HepG2 (cell line): ENCODE data around the gene ST6GALNAC3. TPM values are rescaled to one million over a fixed set of nuclear protein-coding genes. Genes with fewer than 3 reads are reported as not detected.

Experiments used
- ATAC-seq: fragments of 200-7000 bp; cut with Tn5 transposase; 3 replicates; pipeline ENCODE4 v1.9.1; 2020; ENCODE audit warnings: mild to moderate bottlenecking, moderate library complexity
- BruUV-seq: library from RNA; stranded (reverse); fragments of 400-500 nt; replicated peaks from 2 replicates; lab custom pipeline; 2021; lab: Mats Ljungman, UMichigan
- CTCF ChIA-PET: fragments of 300-600 bp; formaldehyde crosslinking; extraction: SDS; loops from one replicate; lab custom pipeline; 2021; ENCODE audit warnings: low total read pairs, inconsistent platforms, low intra/inter-chr PET ratio; lab: Yijun Ruan, JAX
- POLR2A ChIA-PET: fragments of 350-600 bp; sonication (Branson Sonifier 250); formaldehyde crosslinking; loops from one replicate; lab custom pipeline; 2020; ENCODE audit warnings: antibody characterized with exemption, inconsistent platforms; lab: Yijun Ruan, JAX
- DNase-seq: peaks from one replicate; pipeline ENCODE4 v3.0.0-alpha.2; 2015; ENCODE audit warnings: low spot score
- FAIRE-seq: peaks from 3 replicates; lab custom pipeline; 2011; peaks lifted over from hg19 to GRCh38; lab: Jason Lieb, UNC
- H2AFZ ChIP-seq: one replicate; pipeline ENCODE4 v1.6.1; 2011; ENCODE audit warnings: low read length, inconsistent platforms
- H3K27ac ChIP-seq: fragments of 300-600 bp; 3 replicates; pipeline ENCODE4 v1.8.0; 2011; ENCODE audit warnings: mixed run types, mild to moderate bottlenecking, mixed read lengths, low read length, inconsistent platforms; ENCODE audit not compliant: insufficient read depth; ENCODE audit errors: extremely low read length
- H3K27me3 ChIP-seq, 2 experiments: fragments of 200-600 bp in 1 of 2; 2 replicates in 1 of 2; 3 replicates in 1 of 2; pipeline versions ENCODE4 v1.6.0 to v1.8.0; 2011; ENCODE audit warnings: low read length in 2 of 2, mild to moderate bottlenecking in 2 of 2, moderate library complexity in 2 of 2, inconsistent platforms in 1 of 2; ENCODE audit not compliant: insufficient read depth in 2 of 2, control insufficient read depth in 1 of 2
- H3K36me3 ChIP-seq, 2 experiments: fragments of 200-600 bp in 1 of 2; replicated peaks in 1 of 2; 2 replicates in 1 of 2; 3 replicates in 1 of 2; pipeline versions ENCODE4 v1.5.1 to v1.8.0; 2011; ENCODE audit warnings: low read length in 2 of 2, inconsistent platforms in 1 of 2; ENCODE audit not compliant: insufficient read depth in 2 of 2, control insufficient read depth in 1 of 2
- H3K4me1 ChIP-seq: 2 replicates; pipeline ENCODE4 v1.5.1; 2012; ENCODE audit warnings: low read length, inconsistent platforms; ENCODE audit not compliant: insufficient read depth
- H3K4me2 ChIP-seq: 2 replicates; pipeline ENCODE4 v1.6.0; 2011; ENCODE audit warnings: low read depth, low read length, inconsistent platforms
- H3K4me3 ChIP-seq, 3 experiments: fragments of 200-600 bp in 1 of 3; sonication (generic), shearing (Covaris generic) in 1 of 3; replicated peaks in 1 of 3; 2 replicates each; pipeline ENCODE4 v1.5.1; 2011 to 2016; ENCODE audit warnings: low read length in 3 of 3, inconsistent platforms in 2 of 3, low read depth in 2 of 3, mild to moderate bottlenecking in 2 of 3, control low read depth in 1 of 3, mixed read lengths in 1 of 3; ENCODE audit not compliant: insufficient read depth in 1 of 3
- H3K79me2 ChIP-seq: one replicate; pipeline ENCODE4 v1.6.1; 2011; ENCODE audit warnings: low read length, inconsistent platforms; ENCODE audit not compliant: insufficient read depth
- H3K9ac ChIP-seq: 2 replicates; pipeline ENCODE4 v1.6.0; 2011; ENCODE audit warnings: mild to moderate bottlenecking, low read depth, low read length, inconsistent platforms; ENCODE audit not compliant: insufficient read depth
- H3K9me3 ChIP-seq: 2 replicates; pipeline ENCODE4 v1.5.1; 2012; ENCODE audit warnings: mild to moderate bottlenecking, low read length
- H4K20me1 ChIP-seq: 2 replicates; pipeline ENCODE4 v1.6.0; 2011; ENCODE audit warnings: inconsistent platforms, mild to moderate bottlenecking, low read length, moderate library complexity; ENCODE audit not compliant: insufficient read depth
- ARID3A ChIP-seq: IDR thresholded peaks from 2 replicates; pipeline ENCODE4 v1.6.1; 2012; ENCODE audit warnings: low read depth, low read length, improper control_type of control experiment
- ATF7 ChIP-seq, 2 experiments: fragments of 450-650 bp in 1 of 2; sonication (generic) in 1 of 2; formaldehyde crosslinking in 1 of 2; IDR thresholded peaks; 2 replicates each; pipeline versions ENCODE4 v1.4.0 to v1.6.1; 2016 to 2020; ENCODE audit warnings: antibody characterized with exemption in 1 of 2, mild to moderate bottlenecking in 1 of 2, missing genetic modification reagents in 1 of 2
- ATM ChIP-seq: fragments of 450-650 bp; IDR thresholded peaks from 2 replicates; pipeline ENCODE4 v1.7.1; 2017; ENCODE audit warnings: mild to moderate bottlenecking, borderline replicate concordance
- CREB1 ChIP-seq, 2 experiments: fragments of 450-650 bp in 1 of 2; IDR thresholded peaks; 2 replicates each; pipeline ENCODE4 v1.6.1; 2016 to 2017; ENCODE audit warnings: control low read depth in 1 of 2, mild to moderate bottlenecking in 1 of 2, missing compliant biosample characterization in 1 of 2, missing genetic modification characterization in 1 of 2
- FOXC1 ChIP-seq: sonication (generic); formaldehyde crosslinking; IDR thresholded peaks from 2 replicates; pipeline ENCODE4 v1.8.0; 2022; ENCODE audit warnings: mild to moderate bottlenecking, missing genetic modification reagents, borderline replicate concordance
- FOXK2 ChIP-seq: fragments of 450-650 bp; IDR thresholded peaks from 2 replicates; pipeline ENCODE4 v1.6.1; 2016
- GATA4 ChIP-seq: sonication (generic); IDR thresholded peaks from 2 replicates; pipeline ENCODE4 v1.6.1; 2016; ENCODE audit warnings: antibody characterized with exemption, low read depth, borderline replicate concordance
- KMT2A ChIP-seq: sonication (generic); formaldehyde crosslinking; IDR thresholded peaks from 2 replicates; pipeline ENCODE4 v1.4.0; 2020; ENCODE audit warnings: missing genetic modification reagents
- NONO ChIP-seq, 2 experiments: fragments of 450-650 bp in 1 of 2; sonication (generic) in 1 of 2; formaldehyde crosslinking in 1 of 2; IDR thresholded peaks in 1 of 2; conservative IDR thresholded peaks in 1 of 2; 2 replicates each; pipeline versions ENCODE4 v1.6.1 to v1.8.0; 2017 to 2022; ENCODE audit warnings: mild to moderate bottlenecking in 1 of 2, missing genetic modification reagents in 1 of 2, moderate library complexity in 1 of 2
- RXRB ChIP-seq: IDR thresholded peaks from 2 replicates; pipeline ENCODE4 v1.6.1; 2016; ENCODE audit warnings: borderline replicate concordance, missing genetic modification reagents, missing compliant biosample characterization
- THAP8 ChIP-seq: sonication (generic); formaldehyde crosslinking; IDR thresholded peaks from 2 replicates; pipeline ENCODE4 v1.5.1; 2020; ENCODE audit warnings: missing genetic modification reagents, mild to moderate bottlenecking, borderline replicate concordance
- ZFAT ChIP-seq: sonication (generic); formaldehyde crosslinking; conservative IDR thresholded peaks from 2 replicates; pipeline ENCODE4 v1.8.1; 2023; ENCODE audit warnings: missing genetic modification reagents, inconsistent platforms
- ZNF256 ChIP-seq: sonication (generic); formaldehyde crosslinking; conservative IDR thresholded peaks from 2 replicates; pipeline ENCODE4 v1.4.0; 2020; ENCODE audit warnings: missing genetic modification reagents
- ZNF335 ChIP-seq: sonication (generic); formaldehyde crosslinking; IDR thresholded peaks from 2 replicates; pipeline ENCODE4 v1.4.0; 2020; ENCODE audit warnings: missing genetic modification reagents
- ZNF704 ChIP-seq: sonication (generic); formaldehyde crosslinking; IDR thresholded peaks from 2 replicates; pipeline ENCODE4 v1.8.1; 2023; ENCODE audit warnings: mild to moderate bottlenecking, inconsistent platforms, moderate library complexity, missing genetic modification reagents, borderline replicate concordance
- ZNF737 ChIP-seq: sonication (generic); formaldehyde crosslinking; IDR thresholded peaks from 2 replicates; pipeline ENCODE4 v1.5.0; 2020; ENCODE audit warnings: missing genetic modification reagents, mild to moderate bottlenecking, borderline replicate concordance
- WGBS: methylation state at CpG from one replicate; pipeline ENCODE4 v1.1.6; 2017; ENCODE audit warnings: low lambda C conversion rate; 5-methylcytosine and 5-hydroxymethylcytosine counted together
- in situ Hi-C: cut with HindIII; loops from 2 replicates; pipeline ENCODE4 v1.10.0; 2017; ENCODE audit warnings: low pct_unique_long_range_greater_than_20kb; ENCODE audit not compliant: extremely low pct_ligation_motif_present
- intact Hi-C: fragments of 100-400 bp; cut with micrococcal nuclease; formaldehyde crosslinking; loops from one replicate; pipeline ENCODE4 v1.10.0; 2022; ENCODE audit not compliant: unreplicated experiment
- polyA plus RNA-seq, 8 experiments: library from polyadenylated mRNA; depleted of rRNA in 3 of 8; stranded (reverse) in 7 of 8; unstranded in 1 of 8; fragments of >200 nt; fragmentation: Illumina TruSeq in 4 of 8; extraction: Trizol in 4 of 8; gene quantifications; 2 replicates each; pipeline versions ENCODE4 v1.2.1 to v1.2.3, GENCODE V29; 2011 to 2016; ENCODE audit warnings: low read depth in 4 of 8, missing spikeins in 1 of 8, mixed read lengths in 1 of 8; ENCODE audit not compliant: insufficient read depth in 1 of 8
- total RNA-seq, 5 experiments: library from RNA; depleted of rRNA; stranded (reverse); fragments of >200 nt; fragmentation: Illumina TruSeq; extraction: Trizol; gene quantifications; 2 replicates each; pipeline ENCODE4 v1.2.3, GENCODE V29; 2016; ENCODE audit warnings: low read depth in 1 of 5

ST6GALNAC3 gene
- total and polyA plus RNA-seq, 2 of the 13 experiments (the other 11 are each of a cell fraction or from before 2014, with no cell fraction given) = not detected

GRCh38 chr1:76507376-76507775 is 432.8 kb downstream of the ST6GALNAC3 start:
- intact Hi-C loops = no loop called here
- Histone ChIP-seq H3K27me3 (peaks cover 0 to 2% of the 10 kb centered on the region in 2 experiments; a peak in 1 of 5 replicates), H3K27ac (no peak overlapping the region), H3K4me3 (no peak overlapping the region), H3K4me1 (no peaks in the 10 kb centered on the region), H3K36me3 (no peaks in the 10 kb centered on the region), H3K9me3 (no peaks in the 10 kb centered on the region), H3K9ac (no peak overlapping the region), H4K20me1 (no peaks in the 10 kb centered on the region), H3K4me2 (no peak overlapping the region), H2AFZ (no peak overlapping the region), H3K79me2 (no peaks in the 10 kb centered on the region)
- ChIA-PET POLR2A (no interaction called here), CTCF (no interaction called here)
- DNase-seq = no peak
- no peak for FAIRE-seq
- peak; percentile 93 for TF ChIP-seq ATF7 (IDR thresholded peaks at IDR 0.05)
- TF ChIP-seq ATF7 (CRISPR knock-in tag; IDR thresholded peaks at IDR 0.05) = no peak
- TF ChIP-seq ZFAT (CRISPR knock-in tag) = no peak
- peak; percentile 67 for TF ChIP-seq CREB1 (IDR thresholded peaks at IDR 0.05)
- no peak for TF ChIP-seq CREB1 (CRISPR knock-in tag; IDR thresholded peaks at IDR 0.05)
- 35% methylated on average over 3 of the region's 3 CpGs for WGBS
- no TSS peak for BruUV-seq
- in situ Hi-C loops = no loop called here
- no peak for ATAC-seq

- CTCF ChIA-PET = no interaction called here
- TF ChIP-seq ZNF737 (CRISPR knock-in tag) = no peak
- no peak for TF ChIP-seq GATA4
- TF ChIP-seq KMT2A = no peak
- TF ChIP-seq ZNF704 (CRISPR knock-in tag) = no peak
- TF ChIP-seq ARID3A = no peak
- no peak for TF ChIP-seq ATM
- no peak for TF ChIP-seq ZNF256 (CRISPR knock-in tag)
- no peak for TF ChIP-seq THAP8 (CRISPR knock-in tag)
- TF ChIP-seq ZNF335 (CRISPR knock-in tag) = no peak
- no peak for TF ChIP-seq NONO (IDR thresholded peaks at IDR 0.05)
- TF ChIP-seq NONO (CRISPR knock-in tag; conservative IDR thresholded peaks at IDR 0.05) = no peak
- no peak for TF ChIP-seq RXRB (CRISPR knock-in tag)
- TF ChIP-seq FOXK2 = no peak
- no peak for TF ChIP-seq FOXC1 (CRISPR knock-in tag)
Measured at GRCh38 chr1:76508871-76509270, 434.3 kb downstream of the ST6GALNAC3 start.

More at GRCh38 chr1:76508871-76509270, 434.3 kb downstream of the ST6GALNAC3 start:
- Histone ChIP-seq H3K36me3 (no peaks in the 10 kb centered on the region), H3K79me2 (no peaks in the 10 kb centered on the region), H2AFZ (no peak overlapping the region), H3K27me3 (no peaks in the 10 kb centered on the region; a peak in 1 of 5 replicates), H3K4me2 (no peak overlapping the region), H3K27ac (no peak overlapping the region), H3K4me1 (no peaks in the 10 kb centered on the region), H3K4me3 (no peak overlapping the region), H3K9me3 (no peaks in the 10 kb centered on the region), H4K20me1 (no peaks in the 10 kb centered on the region), H3K9ac (no peak overlapping the region)
- in situ Hi-C loops (no loop called here), intact Hi-C loops (no loop called here)
- FAIRE-seq = no peak
- no TSS peak for BruUV-seq
- ATAC-seq = no peak
- POLR2A ChIA-PET = no interaction called here
- no peak for DNase-seq
- WGBS = 25% methylated on average over 3 of the region's 3 CpGs
